HL-60 (cell line): ENCODE data around the gene PPM1E.
A peak's percentile ranks its signal among the peaks of the same experiment; 100 is the strongest.

Source experiments
- DNase-seq, 2 experiments: peaks; one replicate each; pipeline ENCODE4 v3.0.0-alpha.2; 2010 to 2020; ENCODE audit warnings: low read depth in 1 of 2, low spot score in 1 of 2
- H3K27ac ChIP-seq: fragments of 250-450 bp; sonication (Bioruptor Pico); replicated peaks from 2 replicates; pipeline ENCODE4 v1.5.1; 2020; ENCODE audit warnings: mild to moderate bottlenecking, moderate library complexity
- H3K27me3 ChIP-seq: fragments of 250-450 bp; sonication (Bioruptor Pico); 2 replicates; pipeline ENCODE4 v1.5.1; 2021; ENCODE audit warnings: mild to moderate bottlenecking, moderate library complexity; ENCODE audit not compliant: insufficient read depth, poor library complexity, severe bottlenecking
- H3K4me3 ChIP-seq: replicated peaks from 2 replicates; pipeline ENCODE4 v1.5.1; 2011; ENCODE audit warnings: mild to moderate bottlenecking, control low read depth, low read length; ENCODE audit not compliant: insufficient read depth
- GABPA ChIP-seq: IDR thresholded peaks from 2 replicates; pipeline ENCODE4 v1.6.1; 2012; ENCODE audit warnings: low read depth
- POLR2AphosphoS5 ChIP-seq: IDR thresholded peaks from 2 replicates; pipeline ENCODE4 v1.6.1; 2012; ENCODE audit warnings: low read depth
- SPI1 ChIP-seq: IDR thresholded peaks from 2 replicates; pipeline ENCODE4 v1.6.1; 2012; ENCODE audit warnings: low read depth, mild to moderate bottlenecking, borderline replicate concordance
- TF ChIP-seq, protein P1 (sequence below): IDR thresholded peaks from one replicate; pipeline ENCODE4 v1.5.1; 2011; ENCODE audit warnings: low read length, control low read depth, inconsistent platforms; ENCODE audit not compliant: insufficient read depth
- TF ChIP-seq, protein P2 (sequence below): IDR thresholded peaks from 2 replicates; pipeline ENCODE4 v1.6.1; 2012; ENCODE audit warnings: low read depth; ENCODE audit not compliant: insufficient replicate concordance

PPM1E gene

DNA sequence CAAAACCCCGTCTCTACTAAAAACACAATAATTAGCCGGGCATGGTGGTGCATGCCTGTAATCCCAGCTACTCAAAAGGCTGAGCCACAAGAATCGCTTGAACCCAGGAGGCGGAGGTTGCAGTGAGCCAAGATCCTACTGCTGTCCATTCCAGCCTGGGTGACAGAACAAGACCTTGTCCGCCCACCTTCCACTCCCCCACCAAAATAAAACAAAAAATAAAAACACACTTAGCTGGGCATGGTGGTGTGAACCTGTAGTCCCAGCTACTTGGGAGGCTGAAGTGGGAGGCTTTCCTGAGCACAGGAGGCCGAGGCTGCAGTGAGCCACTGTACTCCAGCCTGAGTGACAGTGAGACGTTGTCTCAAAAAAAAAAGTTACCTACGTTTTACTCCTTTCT is 3.2 kb downstream of the PPM1E start:
- Histone ChIP-seq H3K27me3 (peaks cover 46% of the 10 kb centered on the region), H3K27ac (no peak overlapping the region), H3K4me3 (no peak overlapping the region)
- TF ChIP-seq POLR2AphosphoS5, result no peak
- TF ChIP-seq, protein P1, sequence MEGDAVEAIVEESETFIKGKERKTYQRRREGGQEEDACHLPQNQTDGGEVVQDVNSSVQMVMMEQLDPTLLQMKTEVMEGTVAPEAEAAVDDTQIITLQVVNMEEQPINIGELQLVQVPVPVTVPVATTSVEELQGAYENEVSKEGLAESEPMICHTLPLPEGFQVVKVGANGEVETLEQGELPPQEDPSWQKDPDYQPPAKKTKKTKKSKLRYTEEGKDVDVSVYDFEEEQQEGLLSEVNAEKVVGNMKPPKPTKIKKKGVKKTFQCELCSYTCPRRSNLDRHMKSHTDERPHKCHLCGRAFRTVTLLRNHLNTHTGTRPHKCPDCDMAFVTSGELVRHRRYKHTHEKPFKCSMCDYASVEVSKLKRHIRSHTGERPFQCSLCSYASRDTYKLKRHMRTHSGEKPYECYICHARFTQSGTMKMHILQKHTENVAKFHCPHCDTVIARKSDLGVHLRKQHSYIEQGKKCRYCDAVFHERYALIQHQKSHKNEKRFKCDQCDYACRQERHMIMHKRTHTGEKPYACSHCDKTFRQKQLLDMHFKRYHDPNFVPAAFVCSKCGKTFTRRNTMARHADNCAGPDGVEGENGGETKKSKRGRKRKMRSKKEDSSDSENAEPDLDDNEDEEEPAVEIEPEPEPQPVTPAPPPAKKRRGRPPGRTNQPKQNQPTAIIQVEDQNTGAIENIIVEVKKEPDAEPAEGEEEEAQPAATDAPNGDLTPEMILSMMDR, result no peak
- TF ChIP-seq SPI1, result no peak
- TF ChIP-seq, protein P2, sequence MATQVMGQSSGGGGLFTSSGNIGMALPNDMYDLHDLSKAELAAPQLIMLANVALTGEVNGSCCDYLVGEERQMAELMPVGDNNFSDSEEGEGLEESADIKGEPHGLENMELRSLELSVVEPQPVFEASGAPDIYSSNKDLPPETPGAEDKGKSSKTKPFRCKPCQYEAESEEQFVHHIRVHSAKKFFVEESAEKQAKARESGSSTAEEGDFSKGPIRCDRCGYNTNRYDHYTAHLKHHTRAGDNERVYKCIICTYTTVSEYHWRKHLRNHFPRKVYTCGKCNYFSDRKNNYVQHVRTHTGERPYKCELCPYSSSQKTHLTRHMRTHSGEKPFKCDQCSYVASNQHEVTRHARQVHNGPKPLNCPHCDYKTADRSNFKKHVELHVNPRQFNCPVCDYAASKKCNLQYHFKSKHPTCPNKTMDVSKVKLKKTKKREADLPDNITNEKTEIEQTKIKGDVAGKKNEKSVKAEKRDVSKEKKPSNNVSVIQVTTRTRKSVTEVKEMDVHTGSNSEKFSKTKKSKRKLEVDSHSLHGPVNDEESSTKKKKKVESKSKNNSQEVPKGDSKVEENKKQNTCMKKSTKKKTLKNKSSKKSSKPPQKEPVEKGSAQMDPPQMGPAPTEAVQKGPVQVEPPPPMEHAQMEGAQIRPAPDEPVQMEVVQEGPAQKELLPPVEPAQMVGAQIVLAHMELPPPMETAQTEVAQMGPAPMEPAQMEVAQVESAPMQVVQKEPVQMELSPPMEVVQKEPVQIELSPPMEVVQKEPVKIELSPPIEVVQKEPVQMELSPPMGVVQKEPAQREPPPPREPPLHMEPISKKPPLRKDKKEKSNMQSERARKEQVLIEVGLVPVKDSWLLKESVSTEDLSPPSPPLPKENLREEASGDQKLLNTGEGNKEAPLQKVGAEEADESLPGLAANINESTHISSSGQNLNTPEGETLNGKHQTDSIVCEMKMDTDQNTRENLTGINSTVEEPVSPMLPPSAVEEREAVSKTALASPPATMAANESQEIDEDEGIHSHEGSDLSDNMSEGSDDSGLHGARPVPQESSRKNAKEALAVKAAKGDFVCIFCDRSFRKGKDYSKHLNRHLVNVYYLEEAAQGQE, result no peak
- no peak for TF ChIP-seq GABPA
- no peak for DNase-seq

DNA sequence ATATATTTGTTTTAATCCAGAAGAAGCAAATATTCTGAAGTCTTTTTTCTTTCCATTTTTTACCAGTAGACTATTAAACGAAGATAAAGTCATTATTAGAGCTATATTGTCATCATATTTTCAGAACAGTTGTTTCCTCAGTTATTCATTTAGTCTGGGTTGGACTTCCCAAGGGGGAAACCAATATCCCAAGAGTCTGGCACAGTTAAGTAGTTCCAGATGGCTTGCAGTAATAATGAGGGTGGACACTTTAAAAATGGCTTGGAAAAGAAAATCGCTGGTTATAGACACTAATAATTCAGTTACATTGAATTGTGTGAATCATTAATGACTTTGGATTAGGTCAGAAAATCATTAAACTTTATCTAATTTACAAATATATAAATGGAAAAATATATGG is 3.9 kb downstream of the PPM1E start:
- DNase-seq, result no peak
- peaks cover 46% of the 10 kb centered on the region for H3K27me3 ChIP-seq
- no peak overlapping the region for H3K27ac ChIP-seq
- TF ChIP-seq POLR2AphosphoS5, result no peak
- TF ChIP-seq, protein P1, result no peak
- TF ChIP-seq, protein P2, result no peak
- no peak for TF ChIP-seq GABPA
- no peak for TF ChIP-seq SPI1
- H3K4me3 ChIP-seq, result no peak overlapping the region

DNA sequence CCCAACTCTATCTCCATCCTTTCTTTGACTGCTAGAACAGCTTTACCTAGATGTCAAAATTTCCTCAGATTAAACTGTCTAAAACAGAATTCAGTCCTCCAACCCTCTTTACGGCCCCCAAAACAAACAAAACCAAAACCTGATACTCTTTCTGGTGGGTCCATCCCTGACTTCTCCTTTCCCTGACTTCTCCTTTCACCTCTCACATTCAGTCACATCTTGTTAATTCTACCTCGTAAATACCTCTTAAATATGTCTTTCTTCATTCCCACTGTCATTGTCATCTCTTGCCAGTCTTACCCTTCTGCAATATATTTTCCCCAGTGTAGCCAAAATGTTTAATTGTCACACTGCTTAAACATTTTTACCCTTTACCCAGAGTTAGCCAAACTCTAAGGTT is 4.6 kb downstream of the PPM1E start:
- H3K27ac ChIP-seq, result no peak overlapping the region
- H3K27me3 ChIP-seq, result peaks cover 44% of the 10 kb centered on the region
- DNase-seq, result no peak
- H3K4me3 ChIP-seq, result no peak overlapping the region
- TF ChIP-seq SPI1 (peak; percentile 51; the same call in 1 of the 2 replicates), POLR2AphosphoS5 (no peak), GABPA (no peak)
- TF ChIP-seq, protein P1, result no peak
- TF ChIP-seq, protein P2, result no peak
